HepG2 (cell line): ENCODE data around the gene MBD5. TPM values are rescaled to one million over a fixed set of nuclear protein-coding genes. Genes with fewer than 3 reads are reported as not detected.

ENCODE experiments used
- ATAC-seq: fragments of 200-7000 bp; cut with Tn5 transposase; 3 replicates; pipeline ENCODE4 v1.9.1; 2020; ENCODE audit warnings: mild to moderate bottlenecking, moderate library complexity
- BruUV-seq: library from RNA; stranded (reverse); fragments of 400-500 nt; replicated peaks from 2 replicates; lab custom pipeline; 2021; lab: Mats Ljungman, UMichigan
- CTCF ChIA-PET: fragments of 300-600 bp; formaldehyde crosslinking; extraction: SDS; loops from one replicate; lab custom pipeline; 2021; ENCODE audit warnings: low total read pairs, inconsistent platforms, low intra/inter-chr PET ratio; lab: Yijun Ruan, JAX
- POLR2A ChIA-PET: fragments of 350-600 bp; sonication (Branson Sonifier 250); formaldehyde crosslinking; loops from one replicate; lab custom pipeline; 2020; ENCODE audit warnings: antibody characterized with exemption, inconsistent platforms; lab: Yijun Ruan, JAX
- DNase-seq: peaks from one replicate; pipeline ENCODE4 v3.0.0-alpha.2; 2015; ENCODE audit warnings: low spot score
- FAIRE-seq: peaks from 3 replicates; lab custom pipeline; 2011; peaks lifted over from hg19 to GRCh38; lab: Jason Lieb, UNC
- H2AFZ ChIP-seq: one replicate; pipeline ENCODE4 v1.6.1; 2011; ENCODE audit warnings: low read length, inconsistent platforms
- H3K27ac ChIP-seq: fragments of 300-600 bp; 3 replicates; pipeline ENCODE4 v1.8.0; 2011; ENCODE audit warnings: mixed run types, mild to moderate bottlenecking, mixed read lengths, low read length, inconsistent platforms; ENCODE audit not compliant: insufficient read depth; ENCODE audit errors: extremely low read length
- H3K27me3 ChIP-seq, 2 experiments: fragments of 200-600 bp in 1 of 2; 2 replicates in 1 of 2; 3 replicates in 1 of 2; pipeline versions ENCODE4 v1.6.0 to v1.8.0; 2011; ENCODE audit warnings: low read length in 2 of 2, mild to moderate bottlenecking in 2 of 2, moderate library complexity in 2 of 2, inconsistent platforms in 1 of 2; ENCODE audit not compliant: insufficient read depth in 2 of 2, control insufficient read depth in 1 of 2
- H3K36me3 ChIP-seq, 2 experiments: fragments of 200-600 bp in 1 of 2; replicated peaks in 1 of 2; 2 replicates in 1 of 2; 3 replicates in 1 of 2; pipeline versions ENCODE4 v1.5.1 to v1.8.0; 2011; ENCODE audit warnings: low read length in 2 of 2, inconsistent platforms in 1 of 2; ENCODE audit not compliant: insufficient read depth in 2 of 2, control insufficient read depth in 1 of 2
- H3K4me1 ChIP-seq: 2 replicates; pipeline ENCODE4 v1.5.1; 2012; ENCODE audit warnings: low read length, inconsistent platforms; ENCODE audit not compliant: insufficient read depth
- H3K4me2 ChIP-seq: 2 replicates; pipeline ENCODE4 v1.6.0; 2011; ENCODE audit warnings: low read depth, low read length, inconsistent platforms
- H3K4me3 ChIP-seq, 3 experiments: fragments of 200-600 bp in 1 of 3; sonication (generic), shearing (Covaris generic) in 1 of 3; replicated peaks in 1 of 3; 2 replicates each; pipeline ENCODE4 v1.5.1; 2011 to 2016; ENCODE audit warnings: low read length in 3 of 3, inconsistent platforms in 2 of 3, low read depth in 2 of 3, mild to moderate bottlenecking in 2 of 3, control low read depth in 1 of 3, mixed read lengths in 1 of 3; ENCODE audit not compliant: insufficient read depth in 1 of 3
- H3K79me2 ChIP-seq: one replicate; pipeline ENCODE4 v1.6.1; 2011; ENCODE audit warnings: low read length, inconsistent platforms; ENCODE audit not compliant: insufficient read depth
- H3K9ac ChIP-seq: 2 replicates; pipeline ENCODE4 v1.6.0; 2011; ENCODE audit warnings: mild to moderate bottlenecking, low read depth, low read length, inconsistent platforms; ENCODE audit not compliant: insufficient read depth
- H3K9me3 ChIP-seq: 2 replicates; pipeline ENCODE4 v1.5.1; 2012; ENCODE audit warnings: mild to moderate bottlenecking, low read length
- H4K20me1 ChIP-seq: 2 replicates; pipeline ENCODE4 v1.6.0; 2011; ENCODE audit warnings: inconsistent platforms, mild to moderate bottlenecking, low read length, moderate library complexity; ENCODE audit not compliant: insufficient read depth
- CEBPZ ChIP-seq: IDR thresholded peaks from 2 replicates; pipeline ENCODE4 v1.6.1; 2012; ENCODE audit warnings: low read length, improper control_type of control experiment
- EEA1 ChIP-seq: sonication (generic); formaldehyde crosslinking; IDR thresholded peaks from 2 replicates; pipeline ENCODE4 v1.5.1; 2020; ENCODE audit warnings: mild to moderate bottlenecking, missing genetic modification reagents, borderline replicate concordance
- FLYWCH1 ChIP-seq: sonication (generic); formaldehyde crosslinking; IDR thresholded peaks from 2 replicates; pipeline ENCODE4 v1.8.1; 2023; ENCODE audit warnings: mild to moderate bottlenecking, missing genetic modification reagents
- GABPA ChIP-seq, 2 experiments: IDR thresholded peaks; 2 replicates each; pipeline ENCODE4 v1.6.1; 2011 to 2016; ENCODE audit warnings: low read depth in 2 of 2, low read length in 1 of 2, missing biosample characterization in 1 of 2, missing genetic modification characterization in 1 of 2
- HNRNPL ChIP-seq: fragments of 200-400 bp; formaldehyde crosslinking; IDR thresholded peaks from 2 replicates; pipeline ENCODE4 v1.6.1; 2017; ENCODE audit warnings: mild to moderate bottlenecking, low read depth, low read length
- MIXL1 ChIP-seq: IDR thresholded peaks from 2 replicates; pipeline ENCODE4 v1.6.1; 2016
- ZBTB21 ChIP-seq: sonication (generic); formaldehyde crosslinking; IDR thresholded peaks from 2 replicates; pipeline ENCODE4 v1.4.0; 2020; ENCODE audit warnings: missing genetic modification reagents
- ZBTB38 ChIP-seq: sonication (generic); formaldehyde crosslinking; IDR thresholded peaks from 2 replicates; pipeline ENCODE4 v1.5.1; 2020; ENCODE audit warnings: mild to moderate bottlenecking, missing genetic modification reagents
- ZBTB4 ChIP-seq: sonication (generic); formaldehyde crosslinking; IDR thresholded peaks from 2 replicates; pipeline ENCODE4 v1.4.0; 2020; ENCODE audit warnings: missing genetic modification reagents, mild to moderate bottlenecking, borderline replicate concordance
- ZEB1 ChIP-seq: IDR thresholded peaks from 2 replicates; pipeline ENCODE4 v1.6.1; 2012; ENCODE audit warnings: mild to moderate bottlenecking, low read depth, inconsistent platforms; ENCODE audit not compliant: insufficient replicate concordance
- ZNF317 ChIP-seq: sonication (generic); formaldehyde crosslinking; IDR thresholded peaks from 2 replicates; pipeline ENCODE4 v1.5.0; 2020; ENCODE audit warnings: mild to moderate bottlenecking, missing genetic modification reagents
- ZNF496 ChIP-seq: sonication (generic); formaldehyde crosslinking; IDR thresholded peaks from 2 replicates; pipeline ENCODE4 v1.8.1; 2023; ENCODE audit warnings: mild to moderate bottlenecking, moderate library complexity, missing genetic modification reagents; ENCODE audit not compliant: insufficient replicate concordance
- ZNF598 ChIP-seq: sonication (generic); formaldehyde crosslinking; IDR thresholded peaks from 2 replicates; pipeline ENCODE4 v1.5.1; 2020; ENCODE audit warnings: mild to moderate bottlenecking, missing genetic modification reagents, borderline replicate concordance
- ZSCAN20 ChIP-seq: sonication (generic); formaldehyde crosslinking; IDR thresholded peaks from 2 replicates; pipeline ENCODE4 v1.4.0; 2020; ENCODE audit warnings: missing genetic modification reagents, mild to moderate bottlenecking, borderline replicate concordance
- WGBS: methylation state at CpG from one replicate; pipeline ENCODE4 v1.1.6; 2017; ENCODE audit warnings: low lambda C conversion rate; 5-methylcytosine and 5-hydroxymethylcytosine counted together
- in situ Hi-C: cut with HindIII; loops from 2 replicates; pipeline ENCODE4 v1.10.0; 2017; ENCODE audit warnings: low pct_unique_long_range_greater_than_20kb; ENCODE audit not compliant: extremely low pct_ligation_motif_present
- intact Hi-C: fragments of 100-400 bp; cut with micrococcal nuclease; formaldehyde crosslinking; loops from one replicate; pipeline ENCODE4 v1.10.0; 2022; ENCODE audit not compliant: unreplicated experiment
- polyA plus RNA-seq, 8 experiments: library from polyadenylated mRNA; depleted of rRNA in 3 of 8; stranded (reverse) in 7 of 8; unstranded in 1 of 8; fragments of >200 nt; fragmentation: Illumina TruSeq in 4 of 8; extraction: Trizol in 4 of 8; gene quantifications; 2 replicates each; pipeline versions ENCODE4 v1.2.1 to v1.2.3, GENCODE V29; 2011 to 2016; ENCODE audit warnings: low read depth in 4 of 8, missing spikeins in 1 of 8, mixed read lengths in 1 of 8; ENCODE audit not compliant: insufficient read depth in 1 of 8
- total RNA-seq, 5 experiments: library from RNA; depleted of rRNA; stranded (reverse); fragments of >200 nt; fragmentation: Illumina TruSeq; extraction: Trizol; gene quantifications; 2 replicates each; pipeline ENCODE4 v1.2.3, GENCODE V29; 2016; ENCODE audit warnings: low read depth in 1 of 5
- TF ChIP-seq, protein P1 (sequence below): sonication (generic); formaldehyde crosslinking; IDR thresholded peaks from 2 replicates; pipeline ENCODE4 v1.5.0; 2020; ENCODE audit warnings: mild to moderate bottlenecking, missing genetic modification reagents

MBD5 gene
- total and polyA plus RNA-seq, 2 of the 13 experiments (the other 11 are each of a cell fraction or from before 2014, with no cell fraction given): 13.5 to 26.4 TPM

DNA sequence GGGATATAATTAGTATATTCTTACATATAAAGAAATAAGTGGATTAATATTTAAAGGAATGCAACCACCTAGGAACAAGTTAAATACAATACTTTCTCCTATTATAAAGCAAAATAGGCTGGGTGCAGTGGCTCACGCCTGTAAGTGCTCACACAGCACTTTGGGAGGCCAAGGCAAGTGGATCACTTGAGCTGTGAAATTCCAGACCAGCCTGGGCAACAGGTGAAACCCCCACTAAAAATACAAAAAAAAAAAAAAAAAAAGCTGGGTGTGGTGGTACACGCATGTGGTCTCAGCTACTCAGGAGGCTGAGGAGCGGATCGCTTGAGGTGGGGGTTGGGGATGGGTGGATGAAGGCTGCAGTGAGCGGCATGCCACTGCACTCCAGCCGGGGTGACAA is 337.5 kb downstream of the MBD5 start:
- Histone ChIP-seq H3K79me2 (no peaks in the 10 kb centered on the region), H2AFZ (no peak overlapping the region), H3K9ac (no peak overlapping the region), H3K27me3 (no peaks in the 10 kb centered on the region), H4K20me1 (no peaks in the 10 kb centered on the region), H3K9me3 (no peaks in the 10 kb centered on the region), H3K27ac (no peak overlapping the region), H3K4me1 (peaks cover 19% of the 10 kb centered on the region), H3K4me3 (no peak overlapping the region), H3K36me3 (no peaks in the 10 kb centered on the region), H3K4me2 (no peak overlapping the region)
- DNase-seq: no peak
- WGBS: 97% methylated on average over 6 of the region's 6 CpGs
- in situ Hi-C loops: no loop called here
- CTCF ChIA-PET: no interaction called here
- ATAC-seq: no peak
- TF ChIP-seq ZEB1: no peak
- TF ChIP-seq, protein P1, sequence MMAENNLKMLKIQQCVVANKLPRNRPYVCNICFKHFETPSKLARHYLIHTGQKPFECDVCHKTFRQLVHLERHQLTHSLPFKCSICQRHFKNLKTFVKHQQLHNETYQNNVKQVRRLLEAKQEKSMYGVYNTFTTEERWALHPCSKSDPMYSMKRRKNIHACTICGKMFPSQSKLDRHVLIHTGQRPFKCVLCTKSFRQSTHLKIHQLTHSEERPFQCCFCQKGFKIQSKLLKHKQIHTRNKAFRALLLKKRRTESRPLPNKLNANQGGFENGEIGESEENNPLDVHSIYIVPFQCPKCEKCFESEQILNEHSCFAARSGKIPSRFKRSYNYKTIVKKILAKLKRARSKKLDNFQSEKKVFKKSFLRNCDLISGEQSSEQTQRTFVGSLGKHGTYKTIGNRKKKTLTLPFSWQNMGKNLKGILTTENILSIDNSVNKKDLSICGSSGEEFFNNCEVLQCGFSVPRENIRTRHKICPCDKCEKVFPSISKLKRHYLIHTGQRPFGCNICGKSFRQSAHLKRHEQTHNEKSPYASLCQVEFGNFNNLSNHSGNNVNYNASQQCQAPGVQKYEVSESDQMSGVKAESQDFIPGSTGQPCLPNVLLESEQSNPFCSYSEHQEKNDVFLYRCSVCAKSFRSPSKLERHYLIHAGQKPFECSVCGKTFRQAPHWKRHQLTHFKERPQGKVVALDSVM (CRISPR knock-in tag): no peak
- TF ChIP-seq ZNF598 (CRISPR knock-in tag): no peak
- TF ChIP-seq EEA1 (CRISPR knock-in tag): no peak
- TF ChIP-seq ZSCAN20 (CRISPR knock-in tag): no peak
- no peak for TF ChIP-seq ZBTB38 (CRISPR knock-in tag)
- TF ChIP-seq ZBTB4: no peak
- TF ChIP-seq FLYWCH1 (CRISPR knock-in tag): no peak
- no peak for TF ChIP-seq HNRNPL
- no peak for TF ChIP-seq ZBTB21 (CRISPR knock-in tag)
- TF ChIP-seq ZNF496 (CRISPR knock-in tag): no peak
- no peak for TF ChIP-seq MIXL1 (CRISPR knock-in tag)
- TF ChIP-seq GABPA (IDR thresholded peaks at IDR 0.05; ENCODE audit: low read depth, low read length): no peak
- TF ChIP-seq GABPA (CRISPR knock-in tag; IDR thresholded peaks at IDR 0.05; ENCODE audit: low read depth): no peak
- no peak for TF ChIP-seq CEBPZ
- TF ChIP-seq ZNF317 (CRISPR knock-in tag): no peak
- intact Hi-C loops: no loop called here
- no TSS peak for BruUV-seq
- no peak for FAIRE-seq
- POLR2A ChIA-PET: no interaction called here
